ENCODE measurements around the gene ZNF311. TPM values are rescaled to one million over a fixed set of nuclear protein-coding genes. Genes with fewer than 3 reads are reported as not detected.
"Not testable (repeated sequence)": the region's sequence is repeated elsewhere in the genome, so short reads cannot be mapped to it uniquely, and the experiment has no call there.

The ZNF311 gene
- total RNA-seq, 1 experiment from 2014 or later: 0.84 TPM

DNA sequence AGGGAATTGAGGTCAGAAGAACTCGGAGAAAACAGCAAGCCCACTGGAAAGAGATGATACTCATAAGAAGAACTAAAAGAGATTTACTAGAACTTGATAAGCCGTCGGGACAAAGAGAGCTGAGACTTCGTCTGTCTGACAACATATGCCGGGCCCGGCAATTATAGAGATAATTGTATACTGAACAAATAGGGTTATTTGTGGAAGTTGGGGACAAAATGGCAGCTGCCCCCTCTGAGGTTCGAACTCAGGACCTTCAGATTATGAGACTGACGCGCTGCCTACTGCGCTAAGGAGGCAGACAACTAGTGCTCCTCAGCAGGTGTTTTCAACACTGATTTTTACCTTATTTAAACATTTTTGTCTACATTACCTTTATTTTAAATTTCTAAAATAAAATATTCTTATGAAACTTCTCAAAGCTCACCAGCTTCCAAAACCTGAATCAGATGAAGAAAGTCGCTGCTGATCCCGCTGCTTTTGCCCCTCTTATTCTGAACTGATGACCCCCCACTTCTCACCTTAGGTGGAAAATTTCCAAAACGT, 52.0 kb downstream of the ZNF311 start:
- H3K27me3 ChIP-seq (replicated peaks; ENCODE audit: insufficient read depth, low read depth, low read length, poor library complexity): no peaks in the 10 kb centered on the region
- ChIA-PET CTCF (no interaction called here), POLR2A (ENCODE audit: low non-redundant PET) (no interaction called here)
- no peaks in the 10 kb centered on the region for H3K4me1 ChIP-seq (ENCODE audit: insufficient read depth, low read length, poor library complexity, severe bottlenecking)
- peak overlapping the region; percentile 57 for H3K4me3 ChIP-seq (ENCODE audit: low read depth, low read length, poor library complexity, severe bottlenecking)
- peak; percentile 87 for DNase-seq (ENCODE audit: low spot score)
- no TSS peak for BruUV-seq (replicated peaks)
- no peak for TF ChIP-seq EZH2 (IDR thresholded peaks at IDR 0.05; ENCODE audit: borderline replicate concordance, low read depth, low read length, poor library complexity, severe bottlenecking)
- TF ChIP-seq, protein P1, sequence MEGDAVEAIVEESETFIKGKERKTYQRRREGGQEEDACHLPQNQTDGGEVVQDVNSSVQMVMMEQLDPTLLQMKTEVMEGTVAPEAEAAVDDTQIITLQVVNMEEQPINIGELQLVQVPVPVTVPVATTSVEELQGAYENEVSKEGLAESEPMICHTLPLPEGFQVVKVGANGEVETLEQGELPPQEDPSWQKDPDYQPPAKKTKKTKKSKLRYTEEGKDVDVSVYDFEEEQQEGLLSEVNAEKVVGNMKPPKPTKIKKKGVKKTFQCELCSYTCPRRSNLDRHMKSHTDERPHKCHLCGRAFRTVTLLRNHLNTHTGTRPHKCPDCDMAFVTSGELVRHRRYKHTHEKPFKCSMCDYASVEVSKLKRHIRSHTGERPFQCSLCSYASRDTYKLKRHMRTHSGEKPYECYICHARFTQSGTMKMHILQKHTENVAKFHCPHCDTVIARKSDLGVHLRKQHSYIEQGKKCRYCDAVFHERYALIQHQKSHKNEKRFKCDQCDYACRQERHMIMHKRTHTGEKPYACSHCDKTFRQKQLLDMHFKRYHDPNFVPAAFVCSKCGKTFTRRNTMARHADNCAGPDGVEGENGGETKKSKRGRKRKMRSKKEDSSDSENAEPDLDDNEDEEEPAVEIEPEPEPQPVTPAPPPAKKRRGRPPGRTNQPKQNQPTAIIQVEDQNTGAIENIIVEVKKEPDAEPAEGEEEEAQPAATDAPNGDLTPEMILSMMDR (conservative IDR thresholded peaks at IDR 0.05; ENCODE audit: low read depth, low read length): no peak
- intact Hi-C loops (cut with micrococcal nuclease; ENCODE audit: unreplicated experiment): loop anchor here (1.0 kb wide), 1 partner anchor 29 kb away; no protein-coding TSS in a partner anchor
- H3K36me3 ChIP-seq (ENCODE audit: insufficient read depth, low read length, poor library complexity, severe bottlenecking): no peaks in the 10 kb centered on the region
- H3K9me3 ChIP-seq (ENCODE audit: low read depth, low read length, poor library complexity, severe bottlenecking): no peaks in the 10 kb centered on the region
- H3K27ac ChIP-seq (ENCODE audit: low read depth, low read length, poor library complexity, severe bottlenecking): peak overlapping the region; percentile 0

DNA sequence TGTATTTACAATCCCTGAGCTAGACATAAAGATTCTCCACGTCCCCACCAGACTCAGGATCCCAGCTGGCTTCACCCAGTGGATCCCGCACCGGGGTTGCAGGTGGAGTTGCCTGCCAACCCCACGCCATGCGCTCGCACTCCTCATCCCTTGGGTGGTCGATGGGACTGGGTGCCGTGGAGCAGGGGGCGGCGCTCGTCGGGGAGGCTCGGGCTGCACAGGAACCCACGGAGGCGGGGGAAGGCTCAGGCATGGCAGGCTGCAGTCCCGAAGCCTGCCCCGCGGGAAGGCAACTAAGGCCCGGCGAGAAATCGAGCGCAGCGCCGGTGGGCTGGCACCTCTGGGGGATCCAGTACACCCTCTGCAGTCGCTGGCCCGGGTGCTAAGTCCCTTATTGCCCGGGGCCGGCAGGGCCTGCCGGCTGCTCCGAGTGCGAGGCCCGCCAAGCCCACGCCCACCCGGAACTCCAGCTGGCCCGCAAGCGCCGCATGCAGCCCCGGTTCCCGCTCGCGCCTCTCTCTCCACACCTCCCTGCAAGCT, 55.4 kb downstream of the ZNF311 start:
- CTCF ChIA-PET; H3K27ac ChIP-seq (ENCODE audit: low read depth, low read length, poor library complexity, severe bottlenecking); POLR2A ChIA-PET (ENCODE audit: low non-redundant PET); DNase-seq (ENCODE audit: low spot score); H3K9me3 ChIP-seq (ENCODE audit: low read depth, low read length, poor library complexity, severe bottlenecking); H3K4me3 ChIP-seq (ENCODE audit: low read depth, low read length, poor library complexity, severe bottlenecking); H3K4me1 ChIP-seq (ENCODE audit: insufficient read depth, low read length, poor library complexity, severe bottlenecking); BruUV-seq (replicated peaks); H3K27me3 ChIP-seq (replicated peaks; ENCODE audit: insufficient read depth, low read depth, low read length, poor library complexity); H3K36me3 ChIP-seq (ENCODE audit: insufficient read depth, low read length, poor library complexity, severe bottlenecking): not testable (repeated sequence)
- intact Hi-C loops (cut with micrococcal nuclease; ENCODE audit: unreplicated experiment): loop anchor here (10.0 kb wide), 1 partner anchor 205 kb away; no protein-coding TSS in a partner anchor

- DNase-seq (ENCODE audit: low spot score): no peak
- H3K4me1 ChIP-seq (ENCODE audit: insufficient read depth, low read length, poor library complexity, severe bottlenecking): no peaks in the 10 kb centered on the region
- ChIA-PET POLR2A (ENCODE audit: low non-redundant PET) (no interaction called here), CTCF (no interaction called here)
- H3K4me3 ChIP-seq (ENCODE audit: low read depth, low read length, poor library complexity, severe bottlenecking): no peak overlapping the region
- TF ChIP-seq, protein P1 (conservative IDR thresholded peaks at IDR 0.05; ENCODE audit: low read depth, low read length): no peak
- TF ChIP-seq EZH2 (IDR thresholded peaks at IDR 0.05; ENCODE audit: borderline replicate concordance, low read depth, low read length, poor library complexity, severe bottlenecking): no peak
- no peaks in the 10 kb centered on the region for H3K27me3 ChIP-seq (replicated peaks; ENCODE audit: insufficient read depth, low read depth, low read length, poor library complexity)
- BruUV-seq (replicated peaks): no TSS peak
- H3K27ac ChIP-seq (ENCODE audit: low read depth, low read length, poor library complexity, severe bottlenecking): no peak overlapping the region
- intact Hi-C loops (cut with micrococcal nuclease; ENCODE audit: unreplicated experiment): loop anchor here (10.0 kb wide), 1 partner anchor 204 kb away; no protein-coding TSS in a partner anchor
- H3K9me3 ChIP-seq (ENCODE audit: low read depth, low read length, poor library complexity, severe bottlenecking): no peaks in the 10 kb centered on the region
- no peaks in the 10 kb centered on the region for H3K36me3 ChIP-seq (ENCODE audit: insufficient read depth, low read length, poor library complexity, severe bottlenecking)
Observed at GRCh38 chr6:28948782-28949486, 56.2 kb downstream of the ZNF311 start.
